Endothelial cell of umbilical vein (primary cell): Measurements from ENCODE around the gene IMPACT.

Source experiments
- CTCF ChIP-seq, 2 donors: IDR thresholded peaks; 1 replicate in 1 of 2; 2 replicates in 1 of 2; pipeline ENCODE4 v1.5.1; 2011; ENCODE audit warnings: low read length in 2 of 2, mild to moderate bottlenecking in 2 of 2, moderate library complexity in 2 of 2, control low read depth in 1 of 2, inconsistent platforms in 1 of 2, low read depth in 1 of 2; ENCODE audit not compliant: insufficient read depth in 1 of 2; ENCODE audit errors: extremely low read depth in 1 of 2
- EZH2 ChIP-seq: IDR thresholded peaks from 2 replicates; pipeline ENCODE4 v1.6.1; 2012; ENCODE audit warnings: borderline replicate concordance, low read depth, mild to moderate bottlenecking, moderate library complexity, low read length, inconsistent platforms; ENCODE audit not compliant: severe bottlenecking
- FOS ChIP-seq: IDR thresholded peaks from 2 replicates; pipeline ENCODE4 v1.6.1; 2011; ENCODE audit warnings: mild to moderate bottlenecking, low read length, moderate library complexity, borderline replicate concordance; ENCODE audit not compliant: insufficient read depth
- MYC ChIP-seq: IDR thresholded peaks from one replicate; pipeline ENCODE4 v1.6.1; 2011; ENCODE audit warnings: mild to moderate bottlenecking, low read depth, low read length
- POLR2A ChIP-seq: IDR thresholded peaks from 2 replicates; pipeline ENCODE4 v1.6.1; 2012; ENCODE audit warnings: low read depth, mild to moderate bottlenecking, control low read depth, low read length
- POLR2AphosphoS5 ChIP-seq: IDR thresholded peaks from 2 replicates; pipeline ENCODE4 v1.6.1; 2012; ENCODE audit warnings: low read depth, mild to moderate bottlenecking, control low read depth, low read length, moderate library complexity; ENCODE audit not compliant: insufficient read depth

GRCh38 chr18:24447961-24448360 lies 21.5 kb downstream of the IMPACT start:
- TF ChIP-seq CTCF (IDR thresholded peaks at IDR 0.05; ENCODE audit: extremely low read depth in 1 of 2, insufficient read depth in 1 of 2, low read depth in 1 of 2, low read length in 2 of 2) (no peak), POLR2A (no peak), EZH2 (no peak), FOS (no peak), MYC (no peak), POLR2AphosphoS5 (no peak)
